ENCODE data around the gene ZNF488. TPM values are rescaled to one million over a fixed set of nuclear protein-coding genes. Genes with fewer than 3 reads are reported as not detected.
"Not testable (repeated sequence)": the region's sequence is repeated elsewhere in the genome, so short reads cannot be mapped to it uniquely, and the experiment has no call there.

ZNF488 gene
- total RNA-seq, 4 donors from 2014 or later, result 0.24 to 0.56 (median 0.40) TPM; not detected in 1

DNA sequence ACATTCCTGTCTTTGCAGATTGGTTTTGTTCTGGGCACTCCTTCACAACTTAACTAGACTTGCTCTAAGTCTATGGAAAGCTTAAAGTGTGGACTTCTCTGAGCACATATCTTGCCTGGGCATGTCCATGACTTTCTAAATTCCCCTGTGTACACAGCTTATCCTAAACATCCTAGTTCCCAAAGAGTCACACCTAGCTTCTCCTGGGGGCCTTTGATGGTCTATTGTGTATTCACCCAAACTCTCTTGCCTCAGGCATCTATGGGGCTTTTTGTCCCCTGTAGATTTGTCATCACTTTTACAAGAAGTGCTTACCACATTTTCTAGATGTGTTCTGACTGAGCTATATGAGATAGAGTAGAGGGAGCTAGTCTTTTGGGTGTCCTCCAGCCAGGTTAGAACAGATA, 12.2 kb upstream of the ZNF488 start:
- intact Hi-C loops (cut with DNase I), result no loop called here
- no peak overlapping the region for H3K4me3 ChIP-seq (replicated peaks in 1 of 3)
- H3K4me1 ChIP-seq, result no peaks in the 10 kb centered on the region
- no peak for TF ChIP-seq POLR2A (IDR thresholded peaks at IDR 0.05)
- TF ChIP-seq CTCF (IDR thresholded peaks at IDR 0.05), result no peak
- no peaks in the 10 kb centered on the region for H3K36me3 ChIP-seq
- no peaks in the 10 kb centered on the region for H3K27me3 ChIP-seq
- DNase-seq, result no peak
- no peak overlapping the region for H3K27ac ChIP-seq
- no peaks in the 10 kb centered on the region for H3K9me3 ChIP-seq

DNA sequence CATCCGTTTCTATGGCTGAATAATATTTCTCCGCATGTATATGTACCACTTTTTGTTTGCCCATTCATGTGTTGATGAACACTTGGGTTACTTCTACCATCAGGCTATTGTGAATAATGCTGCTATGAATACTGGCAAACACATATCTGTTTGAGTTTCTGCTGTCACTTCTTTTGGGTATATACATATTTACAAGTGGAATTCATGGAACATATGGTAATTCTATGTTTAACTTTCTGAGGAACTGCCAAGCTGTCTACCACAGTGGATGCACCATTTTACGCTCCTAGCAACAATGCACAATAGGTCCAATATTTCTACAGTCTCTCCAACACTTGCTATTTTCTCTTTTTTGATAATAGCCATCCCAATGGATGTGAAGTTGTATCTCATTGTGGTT, 5.5 kb upstream of the ZNF488 start:
- Histone ChIP-seq H3K9me3 (no peaks in the 10 kb centered on the region), H3K4me1 (no peaks in the 10 kb centered on the region), H3K36me3 (no peaks in the 10 kb centered on the region), H3K27ac (no peak overlapping the region), H3K4me3 (replicated peaks in 1 of 3) (no peak overlapping the region), H3K27me3 (no peaks in the 10 kb centered on the region)
- WGBS, 2 donors, result 92 to 98% methylated on average over 3 of the region's 3 CpGs
- intact Hi-C loops (cut with DNase I), result no loop called here
- no peak for TF ChIP-seq CTCF (IDR thresholded peaks at IDR 0.05)
- no peak for TF ChIP-seq POLR2A (IDR thresholded peaks at IDR 0.05)
- no peak for DNase-seq

DNA sequence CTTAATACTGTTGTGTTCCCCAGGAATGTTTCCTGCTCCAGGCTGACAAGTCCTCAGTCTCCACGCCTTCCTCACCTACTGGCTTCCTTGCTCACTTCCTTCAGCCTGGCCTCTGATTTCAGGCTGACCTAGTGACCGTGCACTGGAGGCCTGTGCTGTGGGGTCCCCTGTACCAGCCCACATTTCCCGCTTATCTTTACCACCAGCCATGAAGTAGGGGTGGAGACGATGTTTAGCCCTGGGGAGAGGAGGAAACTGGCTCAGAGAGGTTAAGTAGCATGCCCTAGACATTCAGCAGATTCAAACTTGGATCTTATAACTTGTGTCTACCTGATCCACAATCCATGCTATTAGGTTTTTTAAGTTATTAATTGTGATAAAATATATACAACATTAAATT, 4.8 kb upstream of the ZNF488 start:
- TF ChIP-seq POLR2A (IDR thresholded peaks at IDR 0.05), result no peak
- no peak overlapping the region for H3K27ac ChIP-seq
- H3K27me3 ChIP-seq, result no peaks in the 10 kb centered on the region
- no peaks in the 10 kb centered on the region for H3K36me3 ChIP-seq
- H3K4me3 ChIP-seq (replicated peaks in 1 of 3), result no peak overlapping the region
- DNase-seq, result no peak
- intact Hi-C loops (cut with DNase I), result no loop called here
- peaks cover 0 to 2% of the 10 kb centered on the region in 2 donors for H3K4me1 ChIP-seq
- 89 to 93% methylated on average over 4 of the region's 4 CpGs for WGBS, 2 donors
- H3K9me3 ChIP-seq, result no peaks in the 10 kb centered on the region

GRCh38 chr10:47386104-47386503, 2.0 kb upstream of the ZNF488 start:
- H3K27me3 ChIP-seq; H3K4me3 ChIP-seq (replicated peaks in 1 of 3); H3K36me3 ChIP-seq; H3K4me1 ChIP-seq; H3K27ac ChIP-seq; DNase-seq; H3K9me3 ChIP-seq; intact Hi-C loops (cut with DNase I): not testable (repeated sequence)
- 69 to 88% methylated on average over 2 of the region's 2 CpGs for WGBS, 2 donors

DNA sequence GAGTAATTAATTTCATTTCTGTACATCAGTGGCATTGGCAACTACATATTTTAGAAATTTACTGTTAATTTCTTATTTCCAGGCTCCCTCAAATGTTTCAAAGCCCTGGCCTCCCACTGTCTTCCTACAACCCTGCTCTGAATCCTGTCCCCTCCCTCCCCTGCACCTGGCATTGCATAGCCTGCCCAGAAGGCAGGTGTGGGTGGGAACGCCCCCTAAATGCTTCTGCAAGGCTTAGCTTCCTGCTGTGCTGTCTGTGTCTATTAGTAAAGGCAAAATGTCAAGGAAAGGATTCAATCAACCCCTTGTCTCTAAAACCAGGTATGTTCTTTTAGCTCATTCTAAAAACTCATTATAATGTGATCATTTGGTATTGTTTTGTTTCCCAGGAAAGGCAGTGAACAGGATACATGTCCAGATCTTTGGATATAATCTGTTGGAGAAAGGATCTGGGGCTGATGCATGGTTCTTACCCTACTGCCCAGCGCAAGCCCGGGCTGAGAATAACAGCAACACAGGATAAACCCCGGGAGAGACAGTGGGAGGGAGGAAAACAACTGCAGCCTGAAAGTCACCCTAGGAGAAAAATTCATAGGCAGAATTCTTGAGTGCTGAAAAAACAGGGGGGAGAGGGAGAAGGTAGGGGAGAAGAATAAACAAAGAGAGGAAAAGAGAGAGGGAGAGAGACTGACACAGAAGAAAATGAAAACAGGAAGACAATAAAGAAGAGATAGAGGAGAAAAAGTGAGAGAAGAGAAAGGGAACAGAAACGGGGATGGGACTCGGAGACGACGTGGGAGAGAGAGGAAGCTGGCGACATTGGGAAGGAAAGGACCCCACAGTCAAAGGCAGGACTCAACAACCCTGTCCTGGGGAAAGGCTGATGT, 589 bp downstream of the ZNF488 start:
- WGBS, 2 donors, result 10 to 16% methylated on average over 9 of the region's 9 CpGs

More for the DNA sequence above, 589 bp downstream of the ZNF488 start:
- TF ChIP-seq POLR2A (IDR thresholded peaks at IDR 0.05) (no peak), CTCF (IDR thresholded peaks at IDR 0.05) (no peak)
- intact Hi-C loops (cut with DNase I), result loop anchor here (5.0 kb wide), 2 partner anchors 1101 to 1276 kb away; no protein-coding TSS in a partner anchor
- no peaks in the 10 kb centered on the region for H3K27me3 ChIP-seq
- H3K4me1 ChIP-seq, result peaks cover 0 to 4% of the 10 kb centered on the region in 2 donors
- H3K9me3 ChIP-seq, result no peaks in the 10 kb centered on the region
- DNase-seq, result no peak
- peak overlapping the region in 1 of 3 donors; percentile 62 for H3K4me3 ChIP-seq (replicated peaks in 1 of 3)
- H3K27ac ChIP-seq, result no peak overlapping the region
- H3K36me3 ChIP-seq, result no peaks in the 10 kb centered on the region
